H1 (cell line): Measurements from ENCODE around the gene AFF4. TPM values are rescaled to one million over a fixed set of nuclear protein-coding genes. Genes with fewer than 3 reads are reported as not detected.

Source experiments
- CTCF ChIA-PET: fragments of 300-600 bp; sonication (Branson Sonifier 250); formaldehyde crosslinking; loops from one replicate; lab custom pipeline; 2021; ENCODE audit not compliant: partially characterized antibody; lab: Charles Lee
- POLR2A ChIA-PET: fragments of 300-600 bp; sonication (Branson Sonifier 250); formaldehyde crosslinking; loops from one replicate; lab custom pipeline; 2021; ENCODE audit warnings: inconsistent platforms; ENCODE audit not compliant: partially characterized antibody; lab: Charles Lee
- DNase-seq, 2 experiments: peaks; one replicate each; pipeline versions ENCODE4 v3.0.0 to v3.0.0-alpha.2; 2010 to 2022; ENCODE audit warnings: low spot score in 2 of 2, low read depth in 1 of 2, mixed read lengths in 1 of 2
- FAIRE-seq: peaks from 2 replicates; lab custom pipeline; 2011; peaks lifted over from hg19 to GRCh38; lab: Jason Lieb, UNC
- H2AFZ ChIP-seq: 2 replicates; pipeline ENCODE4 v1.8.1; 2012; ENCODE audit warnings: low read length, inconsistent platforms
- H2AK5ac ChIP-seq: 2 replicates; pipeline ENCODE4 v1.6.1; 2013; ENCODE audit warnings: low read depth, low read length
- H2BK120ac ChIP-seq: replicated peaks from 2 replicates; pipeline ENCODE3; 2013; ENCODE audit warnings: low read depth, low read length, inconsistent platforms
- H2BK12ac ChIP-seq: 2 replicates; pipeline ENCODE4 v1.6.1; 2013; ENCODE audit warnings: low read depth, low read length
- H2BK15ac ChIP-seq: 2 replicates; pipeline ENCODE4 v1.6.1; 2013; ENCODE audit warnings: low read length
- H2BK20ac ChIP-seq: 2 replicates; pipeline ENCODE4 v1.6.1; 2013; ENCODE audit warnings: low read length
- H2BK5ac ChIP-seq: 2 replicates; pipeline ENCODE4 v1.6.1; 2013; ENCODE audit warnings: low read depth, low read length
- H3K14ac ChIP-seq: 2 replicates; pipeline ENCODE4 v1.6.1; 2013; ENCODE audit warnings: inconsistent platforms; ENCODE audit not compliant: insufficient read length
- H3K18ac ChIP-seq: 2 replicates; pipeline ENCODE4 v1.6.1; 2013; ENCODE audit warnings: low read length; ENCODE audit errors: extremely low read depth
- H3K23ac ChIP-seq: 2 replicates; pipeline ENCODE4 v1.6.1; 2013; ENCODE audit warnings: inconsistent platforms; ENCODE audit not compliant: insufficient read length
- H3K23me2 ChIP-seq: 2 replicates; pipeline ENCODE4 v1.6.1; 2013; ENCODE audit warnings: low read depth, low read length
- H3K27ac ChIP-seq: 2 replicates; pipeline ENCODE4 v1.6.1; 2011; ENCODE audit warnings: low read depth, low read length, inconsistent platforms
- H3K27me3 ChIP-seq, 4 experiments: replicated peaks in 1 of 4; 1 replicate in 1 of 4; 2 replicates in 3 of 4; pipeline versions ENCODE4 v1.6.1 to v1.8.1; 2011 to 2013; ENCODE audit warnings: low read length in 3 of 4, mild to moderate bottlenecking in 3 of 4, inconsistent platforms in 2 of 4, mixed read lengths in 2 of 4, moderate library complexity in 1 of 4; ENCODE audit not compliant: control insufficient read depth in 3 of 4, insufficient read depth in 3 of 4; ENCODE audit errors: extremely low read depth in 1 of 4
- H3K36me3 ChIP-seq, 4 experiments: 2 replicates each; pipeline versions ENCODE4 v1.6.1 to v1.8.1; 2011 to 2013; ENCODE audit warnings: mild to moderate bottlenecking in 4 of 4, low read length in 3 of 4, moderate library complexity in 2 of 4, control low read depth in 1 of 4, inconsistent platforms in 1 of 4; ENCODE audit not compliant: insufficient read depth in 4 of 4, control insufficient read depth in 2 of 4
- H3K4ac ChIP-seq: replicated peaks from 2 replicates; pipeline ENCODE3; 2013; ENCODE audit warnings: low read length, low read depth, mixed read lengths, inconsistent platforms; ENCODE audit not compliant: insufficient read length
- H3K4me1 ChIP-seq, 4 experiments: replicated peaks in 1 of 4; 1 replicate in 1 of 4; 2 replicates in 3 of 4; pipeline versions ENCODE4 v1.6.1 to v1.8.1; 2011 to 2013; ENCODE audit warnings: low read length in 3 of 4, inconsistent platforms in 2 of 4, mixed read lengths in 1 of 4; ENCODE audit not compliant: insufficient read depth in 4 of 4, control insufficient read depth in 3 of 4
- H3K4me2 ChIP-seq, 2 experiments: 2 replicates each; pipeline versions ENCODE4 v1.6.1 to v1.8.1; 2011 to 2013; ENCODE audit warnings: low read depth in 2 of 2, low read length in 2 of 2, control low read depth in 1 of 2, inconsistent platforms in 1 of 2, mild to moderate bottlenecking in 1 of 2; ENCODE audit not compliant: insufficient read depth in 1 of 2
- H3K4me3 ChIP-seq, 4 experiments: fragments of 200-600, 300-600 bp in 1 of 4; sonication (generic), shearing (Covaris generic), sonication (Bioruptor Twin) in 1 of 4; 2 replicates each; pipeline versions ENCODE4 v1.5.1 to v1.8.1; 2011 to 2016; ENCODE audit warnings: low read length in 4 of 4, low read depth in 3 of 4, control low read depth in 2 of 4, inconsistent platforms in 2 of 4, mild to moderate bottlenecking in 2 of 4, mixed read lengths in 1 of 4, moderate library complexity in 1 of 4; ENCODE audit not compliant: insufficient read depth in 2 of 4; ENCODE audit errors: extremely low read depth in 1 of 4
- H3K56ac ChIP-seq: replicated peaks from 2 replicates; pipeline ENCODE3; 2013; ENCODE audit warnings: low read depth, mild to moderate bottlenecking, mixed read lengths, low read length, inconsistent platforms; ENCODE audit not compliant: insufficient read length
- H3K79me1 ChIP-seq: 2 replicates; pipeline ENCODE4 v1.6.1; 2013; ENCODE audit warnings: low read depth, low read length, control low read depth
- H3K79me2 ChIP-seq, 2 experiments: 2 replicates each; pipeline versions ENCODE4 v1.6.1 to v1.8.1; 2012 to 2013; ENCODE audit warnings: low read length in 2 of 2, mild to moderate bottlenecking in 2 of 2, inconsistent platforms in 1 of 2; ENCODE audit not compliant: insufficient read depth in 2 of 2, control insufficient read depth in 1 of 2
- H3K9ac ChIP-seq, 4 experiments: replicated peaks in 1 of 4; 1 replicate in 1 of 4; 2 replicates in 3 of 4; pipeline versions ENCODE4 v1.6.1 to v1.8.1; 2011 to 2013; ENCODE audit warnings: low read depth in 3 of 4, low read length in 3 of 4, control low read depth in 2 of 4, mild to moderate bottlenecking in 2 of 4, moderate library complexity in 2 of 4, inconsistent platforms in 1 of 4; ENCODE audit errors: extremely low read depth in 1 of 4
- H3K9me3 ChIP-seq, 2 experiments: 2 replicates each; pipeline versions ENCODE4 v1.6.1 to v1.8.1; 2012 to 2013; ENCODE audit warnings: mild to moderate bottlenecking in 2 of 2, moderate library complexity in 2 of 2, control low read depth in 1 of 2, inconsistent platforms in 1 of 2, low read depth in 1 of 2, low read length in 1 of 2, mixed read lengths in 1 of 2; ENCODE audit not compliant: insufficient read depth in 2 of 2
- H4K20me1 ChIP-seq, 2 experiments: replicated peaks in 1 of 2; 2 replicates each; pipeline versions ENCODE3 to v1.8.1; 2011 to 2013; ENCODE audit warnings: inconsistent platforms in 2 of 2, low read length in 2 of 2, mild to moderate bottlenecking in 1 of 2; ENCODE audit not compliant: insufficient read depth in 2 of 2, control insufficient read depth in 1 of 2
- H4K5ac ChIP-seq: 2 replicates; pipeline ENCODE4 v1.6.1; 2013; ENCODE audit warnings: low read length, low read depth, mixed read lengths, inconsistent platforms; ENCODE audit not compliant: insufficient read length
- H4K8ac ChIP-seq: 2 replicates; pipeline ENCODE4 v1.8.0; 2013; ENCODE audit warnings: mild to moderate bottlenecking, moderate library complexity, low read length, inconsistent platforms; ENCODE audit not compliant: insufficient read depth; ENCODE audit errors: extremely low read depth
- H4K91ac ChIP-seq: replicated peaks from 2 replicates; pipeline ENCODE3; 2013; ENCODE audit warnings: low read length, mixed read lengths, inconsistent platforms; ENCODE audit not compliant: insufficient read length
- BACH1 ChIP-seq: IDR thresholded peaks from 2 replicates; pipeline ENCODE4 v1.6.1; 2012; ENCODE audit warnings: low read length, improper control_type of control experiment
- BCL11A ChIP-seq, 2 experiments: IDR thresholded peaks; one replicate each; pipeline ENCODE4 v1.6.1; 2011; ENCODE audit warnings: low read depth in 2 of 2, low read length in 2 of 2, mild to moderate bottlenecking in 2 of 2
- NANOG ChIP-seq: IDR thresholded peaks from 2 replicates; pipeline ENCODE4 v1.6.1; 2011; ENCODE audit warnings: low read length, low read depth, mild to moderate bottlenecking, inconsistent platforms; ENCODE audit not compliant: insufficient read depth, poor library complexity, severe bottlenecking
- NRF1 ChIP-seq: IDR thresholded peaks from 2 replicates; pipeline ENCODE4 v1.6.1; 2011; ENCODE audit warnings: mild to moderate bottlenecking, low read depth, low read length, improper control_type of control experiment
- WGBS, 2 experiments: shearing (Covaris generic) in 1 of 2; methylation state at CpG; one replicate each; pipeline versions ENCODE4 v1.1.6 to v1.1.7; 2013 to 2015; ENCODE audit warnings: low lambda C conversion rate in 2 of 2, mixed read lengths in 2 of 2, inconsistent platforms in 1 of 2, low coverage in 1 of 2, missing lambda C conversion rate in 1 of 2; ENCODE audit not compliant: insufficient replicate concordance in 2 of 2, insufficient coverage in 1 of 2, insufficient read length in 1 of 2; ENCODE audit errors: extremely low coverage in 1 of 2, missing lambda C conversion rate in 1 of 2; 5-methylcytosine and 5-hydroxymethylcytosine counted together
- polyA plus RNA-seq, 7 experiments: library from polyadenylated mRNA; depleted of rRNA in 3 of 7; stranded (reverse) in 5 of 7; unstranded in 2 of 7; fragments of >200 nt in 5 of 7; fragments of 200-250 nt in 2 of 7; gene quantifications; 1 replicate in 5 of 7; 2 replicates in 1 of 7; 4 replicates in 1 of 7; pipeline versions ENCODE4 v1.2.1 to v1.2.3, GENCODE V29; 2011 to 2013; ENCODE audit warnings: missing spikeins in 2 of 7, mixed read lengths in 2 of 7
- total RNA-seq: library from RNA; stranded (reverse); fragmentation: NEBNext Ultra II Directional; extraction: Animal tissue kit (Norgen Biotek cat#: 25700); gene quantifications from 2 replicates; pipeline ENCODE4 v1.2.1, GENCODE V29; 2021
- TF ChIP-seq, protein P1 (sequence below): IDR thresholded peaks from 2 replicates; pipeline ENCODE4 v1.6.1; 2012; ENCODE audit warnings: low read length, inconsistent platforms

The AFF4 gene
- total and polyA plus RNA-seq, 2 of the 8 experiments (the other 6 are each of a cell fraction or from before 2014, with no cell fraction given), result 12.0 to 61.4 TPM

DNA sequence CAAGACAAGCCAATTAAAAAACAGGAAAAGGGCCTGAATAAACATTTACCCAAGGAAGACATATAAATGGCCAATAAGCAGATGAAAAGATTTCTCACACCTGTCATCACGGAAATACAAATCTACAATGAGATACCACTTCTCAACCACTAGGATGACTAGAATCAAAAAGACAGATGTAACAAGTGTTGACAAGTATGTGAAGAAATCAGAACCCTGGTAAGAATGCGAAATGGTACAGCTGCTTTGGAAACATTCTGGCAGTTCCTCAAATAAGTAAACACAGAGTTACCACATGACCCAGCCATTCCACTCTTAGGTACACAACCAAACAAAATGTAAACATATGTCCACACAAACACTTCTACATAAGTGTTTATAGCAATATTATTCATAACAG lies 57.5 kb downstream of the AFF4 start:
- no peak overlapping the region for H3K14ac ChIP-seq
- peaks cover 0 to 6% of the 10 kb centered on the region in 2 experiments; a peak in 1 of 4 replicates for H3K79me2 ChIP-seq
- H3K18ac ChIP-seq, result no peak overlapping the region
- H3K56ac ChIP-seq, result no peak overlapping the region
- H3K4me1 ChIP-seq, result 0 out of 7 replicates have a peak, but pooled peaks cover 0 to 2% (median 0%) of the 10 kb centered on the region in 4 experiments
- CTCF ChIA-PET, result interaction anchor here (0.6 to 1.4 kb wide), 6 partner anchors 8 to 86 kb away, joined by 3 to 4 read pairs (median 3); no protein-coding TSS in a partner anchor
- H4K5ac ChIP-seq, result no peak overlapping the region
- no peak overlapping the region for H3K4me3 ChIP-seq
- no peak overlapping the region for H2BK15ac ChIP-seq
- H4K91ac ChIP-seq, result no peak overlapping the region
- H3K4ac ChIP-seq, result no peak overlapping the region
- 92% methylated on average over 2 of the region's 2 CpGs; no CpG with 5 or more reads in 1 of the 2 experiments for WGBS, 2 experiments
- no peak overlapping the region for H2BK5ac ChIP-seq
- FAIRE-seq (no peak), DNase-seq (no peak)
- H2BK12ac ChIP-seq, result no peak overlapping the region
- H3K23ac ChIP-seq, result no peak overlapping the region
- no peaks in the 10 kb centered on the region for H3K9me3 ChIP-seq
- no peaks in the 10 kb centered on the region for H3K27me3 ChIP-seq
- no peak overlapping the region for H2BK20ac ChIP-seq
- H2AFZ ChIP-seq, result no peak overlapping the region
- no peaks in the 10 kb centered on the region for H3K23me2 ChIP-seq
- no peak for TF ChIP-seq NRF1
- no peak for TF ChIP-seq BCL11A (IDR thresholded peaks at IDR 0.05; ENCODE audit: low read depth in 2 of 2, low read length in 2 of 2)
- TF ChIP-seq, protein P1, sequence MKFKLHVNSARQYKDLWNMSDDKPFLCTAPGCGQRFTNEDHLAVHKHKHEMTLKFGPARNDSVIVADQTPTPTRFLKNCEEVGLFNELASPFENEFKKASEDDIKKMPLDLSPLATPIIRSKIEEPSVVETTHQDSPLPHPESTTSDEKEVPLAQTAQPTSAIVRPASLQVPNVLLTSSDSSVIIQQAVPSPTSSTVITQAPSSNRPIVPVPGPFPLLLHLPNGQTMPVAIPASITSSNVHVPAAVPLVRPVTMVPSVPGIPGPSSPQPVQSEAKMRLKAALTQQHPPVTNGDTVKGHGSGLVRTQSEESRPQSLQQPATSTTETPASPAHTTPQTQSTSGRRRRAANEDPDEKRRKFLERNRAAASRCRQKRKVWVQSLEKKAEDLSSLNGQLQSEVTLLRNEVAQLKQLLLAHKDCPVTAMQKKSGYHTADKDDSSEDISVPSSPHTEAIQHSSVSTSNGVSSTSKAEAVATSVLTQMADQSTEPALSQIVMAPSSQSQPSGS, result no peak
- TF ChIP-seq NANOG, result no peak
- TF ChIP-seq BACH1, result no peak
- POLR2A ChIA-PET, result interaction anchor here (0.6 kb wide), 1 partner anchor 151 kb away, joined by 4 read pairs; no protein-coding TSS in a partner anchor
- no peak overlapping the region for H3K27ac ChIP-seq
- H3K79me1 ChIP-seq, result no peaks in the 10 kb centered on the region; the same call in 1 of the 2 replicates
- H3K36me3 ChIP-seq, result no peaks in the 10 kb centered on the region; a peak in 2 of 8 replicates
- H2AK5ac ChIP-seq, result no peak overlapping the region
- no peak overlapping the region for H3K9ac ChIP-seq
- no peak overlapping the region for H4K8ac ChIP-seq
- no peak overlapping the region for H3K4me2 ChIP-seq
- H4K20me1 ChIP-seq, result peaks cover 0 to 7% of the 10 kb centered on the region in 2 experiments
- H2BK120ac ChIP-seq, result no peak overlapping the region
